ENCODE results near the gene PNP. TPM values are rescaled to one million over a fixed set of nuclear protein-coding genes. Genes with fewer than 3 reads are reported as not detected.
A peak's percentile ranks its signal among the peaks of the same experiment; 100 is the strongest.

PNP gene
- total RNA-seq, 2 experiments from 2014 or later: 73.6 to 77.2 TPM

GRCh38 chr14:20456971-20457370 is 12.2 kb upstream of the PNP start:
- ChIA-PET CTCF (interaction anchor here (1.8 kb wide), 1 partner anchor 113 kb away, joined by 4 read pairs; the partner anchor contains the start of gene PARP2), POLR2A (interaction anchor here (3.2 to 3.8 kb wide), 2 partner anchors 13 to 226 kb away, joined by 22 to 33 read pairs; partner anchors contain the start of genes PNP and RNASE4)
- no peaks in the 10 kb centered on the region for H3K27me3 ChIP-seq (ENCODE audit: control insufficient read depth in 1 of 2, insufficient read depth in 2 of 2, low read length in 2 of 2)
- no peak for ATAC-seq (ENCODE audit: poor library complexity)
- Mint-ChIP-seq H3K4me3 (peak overlapping the region; percentile 38), H3K27me3 (no peaks in the 10 kb centered on the region), H3K9me3 (no peaks in the 10 kb centered on the region), H3K36me3 (ENCODE audit: low read depth) (peaks cover 46% of the 10 kb centered on the region), H3K27ac (no peak overlapping the region), H3K4me1 (ENCODE audit: low read depth) (peaks cover 25% of the 10 kb centered on the region)
- no peak for DNase-seq
- TF ChIP-seq CTCF (IDR thresholded peaks at IDR 0.05): no peak
- intact Hi-C loops (cut with DNase I, micrococcal nuclease): loop anchor here in 1 of 2 experiments (5.0 kb wide), 4 partner anchors 45 to 995 kb away; partner anchors contain the start of genes CCNB1IP1 and TEP1
- no peak overlapping the region for H3K4me3 ChIP-seq (ENCODE audit: low read length)
- H3K4me1 ChIP-seq (ENCODE audit: insufficient read depth, low read length): peaks cover 52% of the 10 kb centered on the region
- no peaks in the 10 kb centered on the region for H3K9me3 ChIP-seq (ENCODE audit: control insufficient read depth in 1 of 2, insufficient read depth in 1 of 2, low read length in 2 of 2)
- no peak overlapping the region for H3K27ac ChIP-seq (ENCODE audit: low read depth in 1 of 2, low read length in 2 of 2)
- peaks cover 47% of the 10 kb centered on the region for H3K36me3 ChIP-seq (ENCODE audit: insufficient read depth, low read length)

GRCh38 chr14:20458031-20458789 is 11.0 kb upstream of the PNP start:
- Mint-ChIP-seq H3K36me3 (ENCODE audit: low read depth) (peaks cover 36% of the 10 kb centered on the region), H3K4me1 (ENCODE audit: low read depth) (peaks cover 26% of the 10 kb centered on the region), H3K9me3 (no peaks in the 10 kb centered on the region), H3K27ac (peak overlapping the region; percentile 87), H3K27me3 (no peaks in the 10 kb centered on the region), H3K4me3 (peak overlapping the region; percentile 26)
- no peak overlapping the region for H3K27ac ChIP-seq (ENCODE audit: low read depth in 1 of 2, low read length in 2 of 2)
- peaks cover 41% of the 10 kb centered on the region for H3K36me3 ChIP-seq (ENCODE audit: insufficient read depth, low read length)
- peaks cover 57% of the 10 kb centered on the region for H3K4me1 ChIP-seq (ENCODE audit: insufficient read depth, low read length)
- CTCF ChIA-PET: no interaction called here
- no peaks in the 10 kb centered on the region for H3K9me3 ChIP-seq (ENCODE audit: control insufficient read depth in 1 of 2, insufficient read depth in 1 of 2, low read length in 2 of 2)
- intact Hi-C loops (cut with DNase I, micrococcal nuclease): loop anchor here in 1 of 2 experiments (5.0 kb wide), 4 partner anchors 46 to 994 kb away; partner anchors contain the start of genes CCNB1IP1 and TEP1
- H3K27me3 ChIP-seq (ENCODE audit: control insufficient read depth in 1 of 2, insufficient read depth in 2 of 2, low read length in 2 of 2): no peaks in the 10 kb centered on the region
- H3K4me3 ChIP-seq (ENCODE audit: low read length): no peak overlapping the region
- no peak for TF ChIP-seq CTCF (IDR thresholded peaks at IDR 0.05)
- ATAC-seq (ENCODE audit: poor library complexity): no peak
- DNase-seq: no peak
- POLR2A ChIA-PET: interaction anchor here (1.4 kb wide), 1 partner anchor 12 kb away, joined by 4 read pairs; no protein-coding TSS in a partner anchor

- no peaks in the 10 kb centered on the region for H3K9me3 ChIP-seq (ENCODE audit: control insufficient read depth in 1 of 2, insufficient read depth in 1 of 2, low read length in 2 of 2)
- H3K27me3 ChIP-seq (ENCODE audit: control insufficient read depth in 1 of 2, insufficient read depth in 2 of 2, low read length in 2 of 2): no peaks in the 10 kb centered on the region
- peaks cover 31% of the 10 kb centered on the region for H3K36me3 Mint-ChIP-seq (ENCODE audit: low read depth)
- H3K4me3 ChIP-seq (ENCODE audit: low read length): peak overlapping the region; percentile 69
- peaks cover 26% of the 10 kb centered on the region for H3K4me1 Mint-ChIP-seq (ENCODE audit: low read depth)
- ChIA-PET CTCF (no interaction called here), POLR2A (interaction anchor here (0.8 to 2.7 kb wide), 18 partner anchors 11 to 409 kb away, joined by 3 to 43 read pairs (median 8); partner anchors contain the start of genes PARP2, PNP, RNASE4 and TEP1)
- peak overlapping the region; percentile 95 for H3K4me3 Mint-ChIP-seq
- no peaks in the 10 kb centered on the region for H3K27me3 Mint-ChIP-seq
- peaks cover 47% of the 10 kb centered on the region for H3K4me1 ChIP-seq (ENCODE audit: insufficient read depth, low read length)
- intact Hi-C loops (cut with DNase I, micrococcal nuclease): loop anchor here in 1 of 2 experiments (1.0 to 10.0 kb wide), 4 partner anchors 17 to 624 kb away; partner anchors contain the start of genes PARP2 and RNASE4
- peak overlapping the region; percentile 87 for H3K27ac Mint-ChIP-seq
- ATAC-seq (ENCODE audit: poor library complexity) (peak; percentile 30), DNase-seq (peak; percentile 42 to 86 (median 66))
- peaks cover 41% of the 10 kb centered on the region for H3K36me3 ChIP-seq (ENCODE audit: insufficient read depth, low read length)
- TF ChIP-seq CTCF (IDR thresholded peaks at IDR 0.05): no peak
- peak overlapping the region; percentile 94 to 97 for H3K27ac ChIP-seq (ENCODE audit: low read depth in 1 of 2, low read length in 2 of 2)
- H3K9me3 Mint-ChIP-seq: no peaks in the 10 kb centered on the region
Measured at GRCh38 chr14:20460458-20461224, 8.6 kb upstream of the PNP start.

Measured in CD4-positive, alpha-beta T cell (primary cell).